B cell (primary cell): ENCODE measurements around the gene CTNNA1. TPM values are rescaled to one million over a fixed set of nuclear protein-coding genes. Genes with fewer than 3 reads are reported as not detected.

Experiments used
- ATAC-seq: fragments of 200-7000 bp; cut with Tn5 transposase; one replicate; pipeline ENCODE4 v1.10.0; 2021; ENCODE audit warnings: low read depth, mild to moderate bottlenecking, moderate number of reproducible peaks, moderate library complexity
- CTCF ChIA-PET: fragments of 350-600 bp; sonication (Branson Sonifier 250); formaldehyde crosslinking; loops from one replicate; lab custom pipeline; 2021; ENCODE audit warnings: antibody characterized with exemption, inconsistent platforms; lab: Charles Lee
- POLR2A ChIA-PET: fragments of 350-600 bp; sonication (Branson Sonifier 250); formaldehyde crosslinking; loops from one replicate; lab custom pipeline; 2021; ENCODE audit warnings: antibody characterized with exemption; lab: Charles Lee
- DNase-seq: peaks from one replicate; pipeline ENCODE4 v3.0.0; 2013
- H2AFZ ChIP-seq: 2 replicates; pipeline ENCODE4 v1.6.1; 2012; ENCODE audit warnings: mild to moderate bottlenecking, low read depth, low read length; ENCODE audit not compliant: insufficient read depth, poor library complexity, severe bottlenecking
- H3K27ac ChIP-seq, 2 donors: 1 replicate in 1 of 2; 2 replicates in 1 of 2; pipeline ENCODE4 v1.5.1; 2012 to 2013; ENCODE audit warnings: low read length in 2 of 2, mild to moderate bottlenecking in 2 of 2, moderate library complexity in 1 of 2
- H3K27me3 ChIP-seq, 4 experiments: fragments of 200-600 bp in 1 of 4; sonication (generic) in 1 of 4; replicated peaks in 1 of 4; 1 replicate in 2 of 4; 2 replicates in 2 of 4; pipeline versions ENCODE4 v1.6.1 to v1.7.0; 2013 to 2016; ENCODE audit warnings: low read length in 3 of 4, mild to moderate bottlenecking in 2 of 4, mixed read lengths in 1 of 4, moderate library complexity in 1 of 4; ENCODE audit not compliant: insufficient read depth in 4 of 4, control insufficient read depth in 3 of 4; ENCODE audit errors: control extremely low read depth in 1 of 4
- H3K36me3 ChIP-seq, 2 experiments: replicated peaks in 1 of 2; 1 replicate in 1 of 2; 2 replicates in 1 of 2; pipeline versions ENCODE4 v1.6.1 to v1.7.1; 2013; ENCODE audit warnings: low read length in 1 of 2; ENCODE audit not compliant: insufficient read depth in 2 of 2, control insufficient read depth in 1 of 2; ENCODE audit errors: control extremely low read depth in 1 of 2, extremely low read depth in 1 of 2
- H3K4me1 ChIP-seq, 2 donors: fragments of 200-600 bp in 1 of 2; sonication (generic) in 1 of 2; 1 replicate in 1 of 2; 2 replicates in 1 of 2; pipeline versions ENCODE4 v1.5.1 to v1.6.1; 2013 to 2017; ENCODE audit warnings: low read length in 2 of 2; ENCODE audit not compliant: control insufficient read depth in 2 of 2, insufficient read depth in 2 of 2
- H3K4me2 ChIP-seq: replicated peaks from 2 replicates; pipeline ENCODE3; 2012; ENCODE audit warnings: mild to moderate bottlenecking, low read depth, low read length; ENCODE audit not compliant: poor library complexity, severe bottlenecking
- H3K4me3 ChIP-seq, 5 experiments: fragments of 200-600 bp in 1 of 5; sonication (generic) in 1 of 5; 1 replicate in 3 of 5; 2 replicates in 2 of 5; pipeline versions ENCODE4 v1.5.1 to v1.7.0; 2011 to 2016; ENCODE audit warnings: low read length in 4 of 5, mild to moderate bottlenecking in 4 of 5, low read depth in 2 of 5, control low read depth in 1 of 5, moderate library complexity in 1 of 5; ENCODE audit not compliant: insufficient read depth in 1 of 5; ENCODE audit errors: control extremely low read depth in 1 of 5, extremely low read depth in 1 of 5
- H3K79me2 ChIP-seq: fragments of 200-600 bp; sonication (generic); one replicate; pipeline ENCODE4 v1.6.0; 2016; ENCODE audit warnings: low read length; ENCODE audit not compliant: control insufficient read depth, insufficient read depth
- H3K9ac ChIP-seq: fragments of 200-600 bp; sonication (generic); 2 replicates; pipeline ENCODE4 v1.6.1; 2017; ENCODE audit warnings: mild to moderate bottlenecking, low read length, moderate library complexity
- H3K9me3 ChIP-seq, 3 donors: one replicate each; pipeline versions ENCODE4 v1.6.1 to v1.7.1; 2013; ENCODE audit warnings: low read length in 2 of 3; ENCODE audit not compliant: control insufficient read depth in 2 of 3, insufficient read depth in 1 of 3; ENCODE audit errors: control extremely low read depth in 1 of 3
- H4K20me1 ChIP-seq: 2 replicates; pipeline ENCODE4 v1.6.0; 2012; ENCODE audit warnings: mild to moderate bottlenecking, low read length; ENCODE audit not compliant: insufficient read depth, control insufficient read depth, poor library complexity, severe bottlenecking
- H3K27ac Mint-ChIP-seq: one replicate; pipeline ENCODE4 v1.8.0; 2021; ENCODE audit warnings: mixed read lengths
- H3K27me3 Mint-ChIP-seq: one replicate; pipeline ENCODE4 v1.8.0; 2021; ENCODE audit warnings: mixed read lengths
- H3K4me1 Mint-ChIP-seq: one replicate; pipeline ENCODE4 v1.8.0; 2021; ENCODE audit warnings: mixed read lengths
- H3K4me3 Mint-ChIP-seq: one replicate; pipeline ENCODE4 v1.8.0; 2021; ENCODE audit warnings: mixed read lengths
- H3K9me3 Mint-ChIP-seq: one replicate; pipeline ENCODE4 v1.8.0; 2022; ENCODE audit warnings: mixed read lengths; ENCODE audit not compliant: insufficient read depth
- CTCF ChIP-seq: fragments of 200-600 bp; IDR thresholded peaks from one replicate; pipeline ENCODE4 v1.8.0; 2022; ENCODE audit warnings: antibody characterized with exemption, mild to moderate bottlenecking
- EZH2 ChIP-seq: IDR thresholded peaks from 2 replicates; pipeline ENCODE4 v1.6.1; 2012; ENCODE audit warnings: borderline replicate concordance, low read depth, mild to moderate bottlenecking, moderate library complexity, low read length; ENCODE audit not compliant: insufficient read depth, poor library complexity, severe bottlenecking
- WGBS: methylation state at CpG from one replicate; pipeline ENCODE4 v1.1.5; 2013; ENCODE audit warnings: missing lambda C conversion rate; ENCODE audit not compliant: insufficient coverage; 5-methylcytosine and 5-hydroxymethylcytosine counted together
- intact Hi-C: fragments of 100-400 bp; cut with micrococcal nuclease; formaldehyde crosslinking; loops from one replicate; pipeline ENCODE4 v1.10.0; 2022
- polyA plus RNA-seq: library from polyadenylated mRNA; depleted of rRNA; stranded (reverse); fragments of >200 nt; gene quantifications from 2 replicates; pipeline ENCODE4 v1.2.3, GENCODE V29; 2012
- total RNA-seq, 2 donors: library from RNA; stranded (reverse); fragments of 120-200 nt in 1 of 2; gene quantifications; 1 replicate in 1 of 2; 2 replicates in 1 of 2; pipeline versions ENCODE4 v1.2.3 to v1.2.4, GENCODE V29; 2013 to 2022

The CTNNA1 gene
- total and polyA plus RNA-seq, 2 donors (not counting 1 experiment from before 2014, with no cell fraction given) = 22.7 to 96.0 TPM

DNA sequence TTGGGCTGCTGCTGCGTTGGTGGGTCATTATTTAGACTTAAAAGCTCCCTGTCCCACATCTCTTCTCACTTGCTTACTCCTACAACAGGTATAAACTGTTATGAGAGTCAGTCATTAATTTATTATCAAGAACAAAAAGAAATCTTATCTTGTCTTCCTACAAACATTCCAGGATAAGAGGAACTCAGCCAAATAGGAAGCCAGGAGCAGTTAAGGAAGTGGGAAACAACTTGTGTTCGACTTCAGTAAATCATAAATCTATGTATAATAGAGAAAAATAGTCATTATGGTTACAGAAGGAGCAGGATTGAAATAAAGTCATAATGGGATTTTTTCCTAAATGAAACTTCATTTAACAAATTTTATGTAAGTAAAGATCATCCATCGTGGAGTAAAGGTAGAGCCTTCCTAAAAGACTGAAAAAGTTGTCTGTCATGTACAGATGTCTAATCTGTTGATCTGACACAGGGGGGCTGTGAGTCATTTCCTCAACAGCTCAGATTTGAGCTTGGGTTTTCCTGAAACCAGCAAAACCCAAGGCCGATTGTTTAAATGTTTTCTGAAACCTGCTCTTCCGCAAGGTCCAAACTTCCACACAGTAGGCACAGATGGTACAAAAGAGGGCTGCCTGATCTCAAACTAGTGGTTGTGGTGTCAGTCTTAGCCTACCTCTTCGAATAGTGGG lies 147.2 kb downstream of the CTNNA1 start:
- ATAC-seq (no peak), DNase-seq (no peak)
- no peak overlapping the region for H3K4me3 ChIP-seq
- no peaks in the 10 kb centered on the region for H3K27me3 ChIP-seq
- POLR2A ChIA-PET = no interaction called here
- no peaks in the 10 kb centered on the region for H3K4me1 ChIP-seq
- H2AFZ ChIP-seq = no peak overlapping the region
- H3K36me3 ChIP-seq = peaks cover 0 to 15% of the 10 kb centered on the region in 2 experiments
- Mint-ChIP-seq H3K9me3 (no peaks in the 10 kb centered on the region), H3K27me3 (no peaks in the 10 kb centered on the region), H3K4me1 (peaks cover 6% of the 10 kb centered on the region), H3K27ac (no peak overlapping the region), H3K4me3 (no peak overlapping the region)
- H3K9ac ChIP-seq = no peak overlapping the region
- H4K20me1 ChIP-seq = no peaks in the 10 kb centered on the region
- H3K9me3 ChIP-seq = peaks cover 0 to 3% (median 0%) of the 10 kb centered on the region in 3 donors
- intact Hi-C loops = no loop called here
- no peaks in the 10 kb centered on the region for H3K79me2 ChIP-seq
- TF ChIP-seq CTCF = no peak
- H3K4me2 ChIP-seq = no peak overlapping the region
- CTCF ChIA-PET = no interaction called here
- no peak overlapping the region for H3K27ac ChIP-seq
- 45% methylated on average over 4 of the region's 6 CpGs for WGBS

- H3K9me3 ChIP-seq = peaks cover 0 to 3% (median 0%) of the 10 kb centered on the region in 3 donors
- POLR2A ChIA-PET = no interaction called here
- no peaks in the 10 kb centered on the region for H3K27me3 ChIP-seq
- no peak overlapping the region for H3K4me3 Mint-ChIP-seq
- no peak overlapping the region for H3K4me2 ChIP-seq
- no peaks in the 10 kb centered on the region for H3K79me2 ChIP-seq
- H2AFZ ChIP-seq = no peak overlapping the region
- H3K4me1 Mint-ChIP-seq = peaks cover 6% of the 10 kb centered on the region
- no peaks in the 10 kb centered on the region for H3K4me1 ChIP-seq
- no peak overlapping the region for H3K9ac ChIP-seq
- no peak for TF ChIP-seq CTCF
- no peak for TF ChIP-seq EZH2
- H3K36me3 ChIP-seq = peaks cover 0 to 28% of the 10 kb centered on the region in 2 experiments
- CTCF ChIA-PET = no interaction called here
- intact Hi-C loops = no loop called here
- H4K20me1 ChIP-seq = no peaks in the 10 kb centered on the region
- H3K9me3 Mint-ChIP-seq = no peaks in the 10 kb centered on the region
- no peak overlapping the region for H3K4me3 ChIP-seq
- DNase-seq (no peak), ATAC-seq (no peak)
- no peak overlapping the region for H3K27ac Mint-ChIP-seq
- no peak overlapping the region for H3K27ac ChIP-seq
- no peaks in the 10 kb centered on the region for H3K27me3 Mint-ChIP-seq
- no CpG with 5 or more reads among the region's 2 CpGs for WGBS
These were observed 148.5 kb downstream of the CTNNA1 start for GRCh38 chr5:138901716-138902115.
